ENCODE results near the gene MSRB2. TPM values are rescaled to one million over a fixed set of nuclear protein-coding genes. Genes with fewer than 3 reads are reported as not detected.

MSRB2 gene
- polyA plus RNA-seq, 1 donor from 2014 or later: 15.3 TPM

DNA sequence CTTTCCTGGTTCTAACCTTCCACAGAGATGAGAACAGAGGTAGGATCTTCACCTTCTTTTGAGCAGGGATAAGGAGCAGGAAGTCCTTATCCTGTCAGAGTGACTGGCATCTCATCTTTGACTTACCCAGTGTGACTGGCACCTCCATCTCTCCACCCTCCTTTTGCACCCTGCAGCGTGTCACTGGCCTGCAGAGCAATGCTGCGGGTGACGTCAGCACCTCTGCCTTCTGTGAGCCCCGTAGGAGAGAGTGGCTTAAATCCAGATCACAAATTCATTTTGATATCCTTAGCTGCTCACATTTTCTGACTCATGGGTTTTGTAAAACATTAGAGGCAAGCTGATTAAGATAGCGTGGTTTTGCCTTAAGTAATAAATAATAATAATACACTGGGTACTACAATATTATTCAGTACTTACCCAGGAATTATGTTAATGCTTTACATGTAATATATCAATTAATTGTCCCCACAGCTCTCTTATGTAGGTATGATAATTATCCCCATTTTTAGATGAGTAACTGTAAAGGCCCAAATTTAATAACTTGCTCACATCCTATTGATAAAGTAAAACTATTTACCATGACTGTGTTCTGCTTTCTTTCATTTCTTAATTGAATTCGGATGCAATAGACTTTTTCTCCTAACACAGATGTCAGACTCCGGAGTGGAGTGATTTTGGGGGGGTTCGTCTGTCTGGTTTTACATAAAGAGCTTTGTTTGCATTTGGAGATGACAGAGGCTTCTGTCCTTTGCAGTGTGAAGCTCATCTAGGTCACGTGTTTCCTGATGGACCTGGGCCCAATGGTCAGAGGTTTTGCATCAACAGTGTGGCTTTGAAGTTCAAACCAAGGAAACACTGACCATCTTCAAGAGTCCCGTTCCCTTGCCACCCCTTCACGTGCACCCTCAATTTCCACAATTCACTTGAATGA, 24.9 kb downstream of the MSRB2 start:
- TF ChIP-seq, protein P1, sequence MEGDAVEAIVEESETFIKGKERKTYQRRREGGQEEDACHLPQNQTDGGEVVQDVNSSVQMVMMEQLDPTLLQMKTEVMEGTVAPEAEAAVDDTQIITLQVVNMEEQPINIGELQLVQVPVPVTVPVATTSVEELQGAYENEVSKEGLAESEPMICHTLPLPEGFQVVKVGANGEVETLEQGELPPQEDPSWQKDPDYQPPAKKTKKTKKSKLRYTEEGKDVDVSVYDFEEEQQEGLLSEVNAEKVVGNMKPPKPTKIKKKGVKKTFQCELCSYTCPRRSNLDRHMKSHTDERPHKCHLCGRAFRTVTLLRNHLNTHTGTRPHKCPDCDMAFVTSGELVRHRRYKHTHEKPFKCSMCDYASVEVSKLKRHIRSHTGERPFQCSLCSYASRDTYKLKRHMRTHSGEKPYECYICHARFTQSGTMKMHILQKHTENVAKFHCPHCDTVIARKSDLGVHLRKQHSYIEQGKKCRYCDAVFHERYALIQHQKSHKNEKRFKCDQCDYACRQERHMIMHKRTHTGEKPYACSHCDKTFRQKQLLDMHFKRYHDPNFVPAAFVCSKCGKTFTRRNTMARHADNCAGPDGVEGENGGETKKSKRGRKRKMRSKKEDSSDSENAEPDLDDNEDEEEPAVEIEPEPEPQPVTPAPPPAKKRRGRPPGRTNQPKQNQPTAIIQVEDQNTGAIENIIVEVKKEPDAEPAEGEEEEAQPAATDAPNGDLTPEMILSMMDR (IDR thresholded peaks at IDR 0.05; ENCODE audit: poor library complexity, severe bottlenecking): no peak
- no peak for TF ChIP-seq EZH2 (IDR thresholded peaks at IDR 0.05; ENCODE audit: borderline replicate concordance, insufficient read depth, low read length, poor library complexity, severe bottlenecking)
- TF ChIP-seq EP300 (conservative IDR thresholded peaks at IDR 0.05; ENCODE audit: poor library complexity, severe bottlenecking): no peak
- TF ChIP-seq SMC3 (conservative IDR thresholded peaks at IDR 0.05; ENCODE audit: poor library complexity): no peak
- H4K20me1 ChIP-seq (ENCODE audit: insufficient read depth): no peaks in the 10 kb centered on the region
- no peak overlapping the region for H3K9ac ChIP-seq (ENCODE audit: low read length)
- H3K79me2 ChIP-seq (replicated peaks; ENCODE audit: insufficient read depth, low read length): no peaks in the 10 kb centered on the region
- no peak overlapping the region for H3K27ac ChIP-seq (ENCODE audit: low read length)
- no peaks in the 10 kb centered on the region for H3K9me3 ChIP-seq (ENCODE audit: low read length)
- H3K9me2 ChIP-seq (ENCODE audit: insufficient read depth, low read length): no peaks in the 10 kb centered on the region
- H3K27me3 ChIP-seq (ENCODE audit: insufficient read depth, low read depth, low read length): no peaks in the 10 kb centered on the region
- H3K4me2 ChIP-seq (ENCODE audit: low read length): no peak overlapping the region
- no peak overlapping the region for H3K4me3 ChIP-seq (ENCODE audit: low read length)
- H3K36me3 ChIP-seq (ENCODE audit: insufficient read depth, low read length): no peaks in the 10 kb centered on the region
- no peak overlapping the region for H2AFZ ChIP-seq (ENCODE audit: low read depth, low read length)
- H3F3A ChIP-seq (ENCODE audit: insufficient read depth, low read length, poor library complexity, severe bottlenecking): no peaks in the 10 kb centered on the region

DNA sequence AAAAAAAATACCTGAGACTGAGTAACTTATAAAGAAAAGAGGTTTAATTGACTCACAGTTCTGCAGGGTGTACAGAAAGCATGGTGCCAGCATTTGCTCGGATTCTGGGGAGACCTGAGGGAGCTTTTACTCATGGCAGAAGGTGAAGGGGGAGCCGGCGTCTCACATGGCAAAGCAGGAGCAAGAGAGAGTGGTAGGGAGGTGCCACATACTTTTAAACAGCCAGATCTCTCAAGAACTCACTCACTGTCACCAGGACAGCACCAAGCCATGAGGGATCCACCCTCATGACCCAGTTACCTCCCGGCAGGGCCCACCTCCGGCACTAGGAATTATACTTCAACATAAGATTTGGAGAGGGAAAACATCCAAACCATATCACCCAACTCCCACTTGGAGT, 25.8 kb downstream of the MSRB2 start:
- TF ChIP-seq EP300 (conservative IDR thresholded peaks at IDR 0.05; ENCODE audit: poor library complexity, severe bottlenecking): no peak
- no peak for TF ChIP-seq RAD21 (conservative IDR thresholded peaks at IDR 0.05)
- no peak for TF ChIP-seq MXI1 (conservative IDR thresholded peaks at IDR 0.05; ENCODE audit: poor library complexity, severe bottlenecking)
- no peak for TF ChIP-seq POLR2AphosphoS5 (IDR thresholded peaks at IDR 0.05)
- TF ChIP-seq, protein P1 (IDR thresholded peaks at IDR 0.05; ENCODE audit: poor library complexity, severe bottlenecking): no peak
- TF ChIP-seq, protein P2, sequence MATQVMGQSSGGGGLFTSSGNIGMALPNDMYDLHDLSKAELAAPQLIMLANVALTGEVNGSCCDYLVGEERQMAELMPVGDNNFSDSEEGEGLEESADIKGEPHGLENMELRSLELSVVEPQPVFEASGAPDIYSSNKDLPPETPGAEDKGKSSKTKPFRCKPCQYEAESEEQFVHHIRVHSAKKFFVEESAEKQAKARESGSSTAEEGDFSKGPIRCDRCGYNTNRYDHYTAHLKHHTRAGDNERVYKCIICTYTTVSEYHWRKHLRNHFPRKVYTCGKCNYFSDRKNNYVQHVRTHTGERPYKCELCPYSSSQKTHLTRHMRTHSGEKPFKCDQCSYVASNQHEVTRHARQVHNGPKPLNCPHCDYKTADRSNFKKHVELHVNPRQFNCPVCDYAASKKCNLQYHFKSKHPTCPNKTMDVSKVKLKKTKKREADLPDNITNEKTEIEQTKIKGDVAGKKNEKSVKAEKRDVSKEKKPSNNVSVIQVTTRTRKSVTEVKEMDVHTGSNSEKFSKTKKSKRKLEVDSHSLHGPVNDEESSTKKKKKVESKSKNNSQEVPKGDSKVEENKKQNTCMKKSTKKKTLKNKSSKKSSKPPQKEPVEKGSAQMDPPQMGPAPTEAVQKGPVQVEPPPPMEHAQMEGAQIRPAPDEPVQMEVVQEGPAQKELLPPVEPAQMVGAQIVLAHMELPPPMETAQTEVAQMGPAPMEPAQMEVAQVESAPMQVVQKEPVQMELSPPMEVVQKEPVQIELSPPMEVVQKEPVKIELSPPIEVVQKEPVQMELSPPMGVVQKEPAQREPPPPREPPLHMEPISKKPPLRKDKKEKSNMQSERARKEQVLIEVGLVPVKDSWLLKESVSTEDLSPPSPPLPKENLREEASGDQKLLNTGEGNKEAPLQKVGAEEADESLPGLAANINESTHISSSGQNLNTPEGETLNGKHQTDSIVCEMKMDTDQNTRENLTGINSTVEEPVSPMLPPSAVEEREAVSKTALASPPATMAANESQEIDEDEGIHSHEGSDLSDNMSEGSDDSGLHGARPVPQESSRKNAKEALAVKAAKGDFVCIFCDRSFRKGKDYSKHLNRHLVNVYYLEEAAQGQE (IDR thresholded peaks at IDR 0.05; ENCODE audit: borderline replicate concordance): no peak
- TF ChIP-seq TAF1 (IDR thresholded peaks at IDR 0.05; ENCODE audit: low read depth): no peak
- TF ChIP-seq EZH2 (IDR thresholded peaks at IDR 0.05; ENCODE audit: borderline replicate concordance, insufficient read depth, low read length, poor library complexity, severe bottlenecking): no peak
- no peak for TF ChIP-seq SMC3 (conservative IDR thresholded peaks at IDR 0.05; ENCODE audit: poor library complexity)
- no peaks in the 10 kb centered on the region for H3K27me3 ChIP-seq (ENCODE audit: insufficient read depth, low read depth, low read length)
- no peak overlapping the region for H3K9ac ChIP-seq (ENCODE audit: low read length)
- no peaks in the 10 kb centered on the region for H3K36me3 ChIP-seq (ENCODE audit: insufficient read depth, low read length)
- no peaks in the 10 kb centered on the region for H3K9me3 ChIP-seq (ENCODE audit: low read length)
- no peaks in the 10 kb centered on the region for H4K20me1 ChIP-seq (ENCODE audit: insufficient read depth)
- no peaks in the 10 kb centered on the region for H3K9me2 ChIP-seq (ENCODE audit: insufficient read depth, low read length)
- no peak overlapping the region for H3K4me3 ChIP-seq (ENCODE audit: low read length)
- no peaks in the 10 kb centered on the region for H3F3A ChIP-seq (ENCODE audit: insufficient read depth, low read length, poor library complexity, severe bottlenecking)
- no peak overlapping the region for H2AFZ ChIP-seq (ENCODE audit: low read depth, low read length)
- H3K4me2 ChIP-seq (ENCODE audit: low read length): no peak overlapping the region
- H3K27ac ChIP-seq (ENCODE audit: low read length): no peak overlapping the region
- no peaks in the 10 kb centered on the region for H3K79me2 ChIP-seq (replicated peaks; ENCODE audit: insufficient read depth, low read length)

Data from neural cell (in vitro differentiated cells).